IMR-90 (cell line): Measurements from ENCODE around the gene SH2D1B. TPM values are rescaled to one million over a fixed set of nuclear protein-coding genes. Genes with fewer than 3 reads are reported as not detected.

Source experiments
- ATAC-seq: fragments of 200-7000 bp; cut with Tn5 transposase; 2 replicates; pipeline ENCODE4 v1.9.1; 2020; ENCODE audit warnings: low read depth, mild to moderate bottlenecking, moderate library complexity
- BruUV-seq: library from RNA; stranded (reverse); fragments of 400-500 nt; replicated peaks from 2 replicates; lab custom pipeline; 2021; lab: Mats Ljungman, UMichigan
- CTCF ChIA-PET: fragments of 300-600 bp; formaldehyde crosslinking; extraction: SDS; loops from one replicate; lab custom pipeline; 2021; ENCODE audit warnings: antibody characterized with exemption; lab: Yijun Ruan, JAX
- POLR2A ChIA-PET: fragments of 300-600 bp; sonication (Branson Sonifier 250); formaldehyde crosslinking; loops from one replicate; lab custom pipeline; 2022; ENCODE audit warnings: antibody characterized with exemption; ENCODE audit not compliant: unreplicated experiment; lab: Charles Lee
- DNase-seq: peaks from one replicate; pipeline ENCODE4 v3.0.0; 2013
- H2AFZ ChIP-seq: replicated peaks from 2 replicates; pipeline ENCODE3; 2013; ENCODE audit warnings: low read length, mild to moderate bottlenecking; ENCODE audit not compliant: poor library complexity
- H2AK5ac ChIP-seq: 2 replicates; pipeline ENCODE4 v1.6.1; 2013; ENCODE audit warnings: low read depth, low read length, inconsistent platforms
- H2AK9ac ChIP-seq: replicated peaks from 2 replicates; pipeline ENCODE3; 2013; ENCODE audit warnings: mild to moderate bottlenecking, low read depth, low read length, moderate library complexity; ENCODE audit not compliant: poor library complexity
- H2BK120ac ChIP-seq: 2 replicates; pipeline ENCODE4 v1.6.1; 2013; ENCODE audit warnings: low read depth, low read length, inconsistent platforms
- H2BK15ac ChIP-seq: 3 replicates; pipeline ENCODE4 v1.6.1; 2013; ENCODE audit warnings: low read depth, low read length, inconsistent platforms
- H2BK20ac ChIP-seq: 2 replicates; pipeline ENCODE4 v1.6.1; 2013; ENCODE audit warnings: low read depth, mild to moderate bottlenecking, inconsistent platforms, low read length, moderate library complexity
- H2BK5ac ChIP-seq: 2 replicates; pipeline ENCODE4 v1.6.1; 2013; ENCODE audit warnings: mild to moderate bottlenecking, low read depth, low read length, inconsistent platforms; ENCODE audit not compliant: poor library complexity, severe bottlenecking
- H3K14ac ChIP-seq: replicated peaks from 2 replicates; pipeline ENCODE4 v1.6.1; 2013; ENCODE audit warnings: low read depth, low read length, inconsistent platforms
- H3K18ac ChIP-seq: 2 replicates; pipeline ENCODE4 v1.6.1; 2013; ENCODE audit warnings: low read depth, low read length, control low read depth
- H3K23ac ChIP-seq: 2 replicates; pipeline ENCODE4 v1.6.1; 2013; ENCODE audit warnings: low read depth, low read length, inconsistent platforms
- H3K27ac ChIP-seq: 2 replicates; pipeline ENCODE4 v1.5.1; 2013; ENCODE audit warnings: mild to moderate bottlenecking, control low read depth, low read length; ENCODE audit not compliant: insufficient read depth
- H3K27me3 ChIP-seq: 2 replicates; pipeline ENCODE4 v1.6.1; 2013; ENCODE audit warnings: low read length; ENCODE audit not compliant: control insufficient read depth, insufficient read depth
- H3K36me3 ChIP-seq: 2 replicates; pipeline ENCODE4 v1.6.1; 2013; ENCODE audit warnings: low read length, mixed read lengths; ENCODE audit not compliant: control insufficient read depth, insufficient read depth
- H3K4ac ChIP-seq: 2 replicates; pipeline ENCODE4 v1.6.1; 2013; ENCODE audit warnings: low read depth, low read length, inconsistent platforms
- H3K4me1 ChIP-seq: 2 replicates; pipeline ENCODE4 v1.6.1; 2013; ENCODE audit warnings: low read length, mixed read lengths; ENCODE audit not compliant: control insufficient read depth, insufficient read depth
- H3K4me2 ChIP-seq: 2 replicates; pipeline ENCODE4 v1.6.1; 2013; ENCODE audit warnings: low read depth, mild to moderate bottlenecking, control low read depth, low read length, moderate library complexity
- H3K4me3 ChIP-seq: 2 replicates; pipeline ENCODE4 v1.5.1; 2013; ENCODE audit warnings: low read depth, mild to moderate bottlenecking, control low read depth, low read length, moderate library complexity; ENCODE audit not compliant: insufficient read depth
- H3K56ac ChIP-seq: 2 replicates; pipeline ENCODE4 v1.6.1; 2013; ENCODE audit warnings: low read length, inconsistent platforms; ENCODE audit not compliant: insufficient read depth; ENCODE audit errors: extremely low read depth
- H3K79me1 ChIP-seq, 2 experiments: 2 replicates each; pipeline ENCODE4 v1.6.1; 2013; ENCODE audit warnings: low read length in 2 of 2, inconsistent platforms in 1 of 2, low read depth in 1 of 2
- H3K9ac ChIP-seq: 2 replicates; pipeline ENCODE4 v1.6.1; 2013; ENCODE audit warnings: low read depth, low read length, control low read depth
- H3K9me1 ChIP-seq: 2 replicates; pipeline ENCODE4 v1.6.1; 2013; ENCODE audit warnings: low read length, inconsistent platforms; ENCODE audit not compliant: insufficient read depth
- H3K9me3 ChIP-seq: 2 replicates; pipeline ENCODE4 v1.6.1; 2013; ENCODE audit warnings: low read length; ENCODE audit not compliant: control insufficient read depth, insufficient read depth
- H4K20me1 ChIP-seq: 2 replicates; pipeline ENCODE4 v1.6.1; 2013; ENCODE audit warnings: low read length, inconsistent platforms; ENCODE audit not compliant: insufficient read depth
- H4K5ac ChIP-seq: 2 replicates; pipeline ENCODE4 v1.6.1; 2013; ENCODE audit warnings: mild to moderate bottlenecking, low read depth, low read length, control low read depth
- H4K8ac ChIP-seq, 2 experiments: 2 replicates each; pipeline ENCODE4 v1.6.1; 2013; ENCODE audit warnings: low read depth in 2 of 2, low read length in 2 of 2, control low read depth in 1 of 2, inconsistent platforms in 1 of 2
- H4K91ac ChIP-seq: 2 replicates; pipeline ENCODE4 v1.6.1; 2013; ENCODE audit warnings: low read depth, low read length, inconsistent platforms; ENCODE audit not compliant: insufficient read depth
- CEBPB ChIP-seq: IDR thresholded peaks from 2 replicates; pipeline ENCODE4 v1.6.1; 2012; ENCODE audit warnings: low read depth, low read length, improper control_type of control experiment
- MAZ ChIP-seq: IDR thresholded peaks from 2 replicates; pipeline ENCODE4 v1.6.1; 2012; ENCODE audit warnings: low read depth, mild to moderate bottlenecking, low read length, improper control_type of control experiment, moderate library complexity, borderline replicate concordance
- WGBS, 2 experiments: methylation state at CpG; one replicate each; pipeline versions ENCODE4 v1.1.5 to v1.1.7; 2013; ENCODE audit warnings: missing lambda C conversion rate in 2 of 2; ENCODE audit not compliant: insufficient read length in 1 of 2; ENCODE audit errors: extremely low coverage in 2 of 2; 5-methylcytosine and 5-hydroxymethylcytosine counted together
- dilution Hi-C: fragments of 300-500 bp; cut with HindIII; formaldehyde crosslinking; loops from one replicate; pipeline ENCODE4 v1.14.3; 2018; ENCODE audit warnings: low sequenced_read_pairs; ENCODE audit not compliant: unreplicated experiment
- in situ Hi-C: fragments of 300-500 bp; cut with MboI; formaldehyde crosslinking; loops from 3 replicates; pipeline ENCODE4 v1.14.3; 2019; ENCODE audit warnings: low sequenced_read_pairs, inconsistent platforms, mixed read lengths
- intact Hi-C: fragments of 100-400 bp; cut with micrococcal nuclease; formaldehyde crosslinking; loops from 2 replicates; pipeline ENCODE4 v1.10.0; 2022
- polyA plus RNA-seq, 3 experiments: library from polyadenylated mRNA; depleted of rRNA; stranded (reverse); fragments of >200 nt; gene quantifications; 2 replicates each; pipeline ENCODE4 v1.2.3, GENCODE V29; 2012; ENCODE audit warnings: low replicate concordance in 1 of 3
- total RNA-seq: library from RNA; depleted of rRNA; stranded (reverse); fragments of >200 nt; gene quantifications from 2 replicates; pipeline ENCODE4 v1.2.3, GENCODE V29; 2012

SH2D1B gene
- total and polyA plus RNA-seq, 2 of the 4 experiments (the other 2 are of a cell fraction), result 0.03 to 0.18 TPM

DNA sequence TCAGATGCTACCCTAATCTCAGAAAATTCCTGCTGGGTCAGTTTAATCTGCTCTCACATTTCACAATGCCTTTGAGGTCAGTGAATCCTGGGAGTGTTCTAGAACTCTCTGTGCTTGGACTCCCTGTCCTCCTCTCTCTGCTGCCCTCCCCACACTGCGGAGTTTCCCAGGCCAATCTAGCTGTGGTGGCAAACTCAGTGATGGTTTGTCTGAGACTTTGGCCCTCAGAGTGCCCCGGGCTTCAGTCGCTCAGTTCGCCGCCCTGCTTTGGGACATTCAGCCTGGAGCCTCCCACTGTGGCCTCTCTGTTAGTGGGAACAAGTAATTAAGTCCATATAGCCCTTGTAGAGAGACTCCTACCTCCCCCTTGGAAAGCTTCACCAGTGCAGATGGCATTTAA is 23.3 kb downstream of the SH2D1B start:
- Histone ChIP-seq H4K20me1 (no peaks in the 10 kb centered on the region), H3K18ac (no peak overlapping the region), H2BK20ac (no peak overlapping the region), H2BK15ac (no peak overlapping the region), H3K4ac (no peak overlapping the region), H3K36me3 (no peaks in the 10 kb centered on the region), H4K91ac (no peak overlapping the region), H3K4me1 (no peaks in the 10 kb centered on the region), H2AFZ (no peak overlapping the region), H3K27me3 (peaks cover 26% of the 10 kb centered on the region), H3K9ac (no peak overlapping the region), H3K79me1 (no peaks in the 10 kb centered on the region), H2AK5ac (no peak overlapping the region), H4K8ac (no peak overlapping the region), H2AK9ac (no peak overlapping the region), H3K23ac (no peak overlapping the region), H3K56ac (no peak overlapping the region), H3K4me3 (no peak overlapping the region), H3K4me2 (no peak overlapping the region), H2BK120ac (no peak overlapping the region), H4K5ac (no peak overlapping the region), H3K9me1 (no peaks in the 10 kb centered on the region), H3K14ac (no peak overlapping the region), H2BK5ac (no peak overlapping the region), H3K27ac (no peak overlapping the region), H3K9me3 (no peaks in the 10 kb centered on the region)
- no TSS peak for BruUV-seq
- in situ Hi-C loops, result loop anchor here (25.0 kb wide), 1 partner anchor 601 kb away; no protein-coding TSS in a partner anchor
- DNase-seq (no peak), ATAC-seq (no peak)
- TF ChIP-seq MAZ (no peak), CEBPB (no peak)
- ChIA-PET CTCF (interaction anchor here (3.9 kb wide), 1 partner anchor 333 kb away, joined by 18 read pairs; no protein-coding TSS in a partner anchor), POLR2A (no interaction called here)
- intact Hi-C loops, result no loop called here
- no CpG with 5 or more reads among the region's 5 CpGs for WGBS, 2 experiments
- dilution Hi-C loops, result no loop called here
